Aortic smooth muscle cell (primary cell): ENCODE data around the gene ATP5MK. TPM values are rescaled to one million over a fixed set of nuclear protein-coding genes. Genes with fewer than 3 reads are reported as not detected.

Source experiments
- total RNA-seq: library from RNA; depleted of rRNA; stranded (reverse); fragments of >200 nt; gene quantifications from 2 replicates; pipeline ENCODE4 v1.2.3, GENCODE V29; 2014

ATP5MK gene, protein sequence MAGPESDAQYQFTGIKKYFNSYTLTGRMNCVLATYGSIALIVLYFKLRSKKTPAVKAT
- 149 and 155 TPM in 2 replicates for total RNA-seq

DNA sequence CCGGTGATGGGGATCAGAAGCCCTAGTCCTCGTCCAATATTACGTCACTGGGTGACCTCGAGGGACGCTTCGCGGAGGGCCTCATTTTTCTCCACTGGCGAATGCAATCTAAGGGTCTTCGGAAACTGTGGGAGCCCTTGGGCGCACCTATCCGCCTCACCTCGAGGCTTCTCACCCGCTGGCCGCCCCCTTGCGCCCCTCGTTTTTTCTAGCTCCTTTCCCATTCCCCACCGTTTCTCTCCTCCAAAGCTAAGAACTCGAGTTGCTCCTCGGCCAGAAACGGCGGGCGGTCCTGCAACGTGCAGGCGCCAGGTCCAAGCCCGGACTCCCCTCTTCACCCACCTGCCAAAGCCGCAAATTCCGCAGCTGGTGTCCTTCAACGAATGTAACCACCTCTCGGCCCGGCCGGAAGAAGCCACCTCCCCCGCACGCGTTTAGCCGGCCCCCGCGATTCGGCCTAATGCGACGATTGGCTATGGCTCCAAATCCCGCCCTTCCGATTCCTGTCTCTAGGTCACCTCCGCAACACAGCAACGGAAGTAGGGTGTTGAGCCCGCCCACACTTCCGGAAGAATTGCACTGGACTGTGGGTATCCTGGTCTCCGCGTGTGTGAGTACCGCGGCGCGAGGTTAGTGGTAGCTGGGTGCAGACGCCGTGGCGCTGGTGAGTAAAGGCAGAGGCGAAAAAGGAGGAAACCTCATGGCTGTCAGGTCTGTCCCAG lies at the start of gene ATP5MK, which contains the start of gene PDCD11:
Gene ATP5MK (minus strand): TSS at position 409 of the 722 bp plus-strand sequence. CDS start 4,018 bp downstream, outside the sequence.
Gene PDCD11 (plus strand): TSS at position 560 of the 722 bp plus-strand sequence. CDS start 1,801 bp downstream, outside the sequence.

DNA sequence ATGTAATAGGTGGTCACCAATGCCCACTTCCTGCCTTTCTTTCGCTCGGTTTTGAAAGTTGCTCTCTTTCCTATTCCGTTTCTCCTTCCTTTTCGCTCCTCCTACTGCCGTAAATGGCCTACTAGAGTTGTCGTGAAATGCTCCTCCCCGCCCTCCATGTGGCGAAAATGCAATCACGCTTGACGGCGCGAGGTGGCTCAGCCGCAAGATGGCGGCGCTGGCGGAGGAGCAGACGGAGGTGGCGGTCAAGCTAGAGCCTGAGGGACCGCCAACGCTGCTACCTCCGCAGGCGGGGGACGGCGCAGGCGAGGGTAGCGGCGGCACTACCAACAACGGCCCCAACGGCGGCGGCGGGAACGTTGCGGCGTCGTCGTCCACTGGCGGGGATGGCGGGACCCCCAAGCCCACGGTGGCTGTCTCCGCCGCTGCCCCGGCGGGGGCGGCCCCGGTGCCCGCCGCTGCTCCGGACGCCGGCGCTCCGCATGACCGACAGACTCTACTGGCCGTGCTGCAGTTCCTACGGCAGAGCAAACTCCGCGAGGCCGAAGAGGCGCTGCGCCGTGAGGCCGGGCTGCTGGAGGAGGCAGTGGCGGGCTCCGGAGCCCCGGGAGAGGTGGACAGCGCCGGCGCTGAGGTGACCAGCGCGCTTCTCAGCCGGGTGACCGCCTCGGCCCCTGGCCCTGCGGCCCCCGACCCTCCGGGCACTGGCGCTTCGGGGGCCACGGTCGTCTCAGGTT lies 28.3 kb downstream of the ATP5MK start, which contains the start of gene TAF5:
Gene TAF5 (plus strand): TSS at position 195 of the 737 bp plus-strand sequence. CDS start 14 bp downstream, at position 209.

DNA sequence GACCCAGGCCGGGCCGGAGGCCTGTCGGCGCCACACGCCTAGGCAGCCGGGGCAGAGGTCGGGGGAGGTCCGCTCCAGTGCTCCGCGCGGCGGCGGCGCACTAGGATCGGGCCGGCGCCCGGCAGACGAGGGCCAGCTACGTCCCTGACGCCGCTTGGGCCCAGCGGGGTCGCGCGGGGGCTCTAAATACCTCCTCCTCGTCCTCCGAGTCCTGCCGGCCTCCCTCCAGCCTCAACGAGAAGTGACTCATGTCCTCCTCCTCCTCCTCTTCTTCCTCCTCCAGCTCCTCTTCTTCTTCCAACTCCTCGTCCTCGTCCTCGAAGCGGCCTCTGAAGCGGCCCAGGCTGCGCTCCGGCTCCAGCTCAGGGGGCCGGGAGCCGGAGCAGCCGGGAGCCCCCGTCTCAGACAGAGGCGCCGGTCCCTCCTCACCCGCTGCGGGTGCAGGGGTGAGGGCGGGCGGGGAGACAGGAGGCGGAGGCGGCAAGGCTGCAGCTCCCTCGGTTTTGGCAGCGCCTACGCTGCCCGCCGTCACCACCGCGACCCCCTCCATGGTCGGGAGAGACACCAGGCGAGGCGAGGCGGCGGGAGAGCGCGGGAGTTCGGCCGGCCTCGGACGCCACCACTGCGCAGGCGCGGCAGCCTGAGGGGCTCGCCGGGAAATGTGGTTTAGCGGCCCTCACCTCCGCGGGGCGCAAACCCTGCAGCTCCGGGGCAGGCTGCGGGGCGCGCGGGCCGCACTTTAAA lies 45.6 kb downstream of the ATP5MK start, which contains the start of gene PCGF6:
Gene PCGF6 (minus strand): TSS at position 624 of the 744 bp plus-strand sequence. CDS start 74 bp downstream, at position 550.

Other genes with a start within 250 kb of the ATP5MK start
- gene NT5C2, start 203.2 kb downstream of the ATP5MK start, total RNA-seq = 82.0 and 103 TPM in 2 replicates
- 0.12 TPM in 1 of 2 replicates, not detected in the other for gene RPEL1, start 150.6 kb downstream of the ATP5MK start, total RNA-seq
- 0.26 and 0.44 TPM in 2 replicates for gene INA, start 119.3 kb downstream of the ATP5MK start, total RNA-seq
- gene PCGF6, start 45.3 kb downstream of the ATP5MK start, total RNA-seq = 10.9 and 13.1 TPM in 2 replicates
- gene TAF5, start 28.5 kb downstream of the ATP5MK start, total RNA-seq = 2.3 and 2.6 TPM in 2 replicates
- 23.6 and 31.7 TPM in 2 replicates for gene PDCD11, start 151 bp upstream of the ATP5MK start, total RNA-seq
- gene CALHM2, start 55.9 kb upstream of the ATP5MK start, total RNA-seq = 30.1 and 38.6 TPM in 2 replicates
- gene CALHM1, start 62.4 kb upstream of the ATP5MK start, total RNA-seq = not detected in 2 replicates
- not detected in 2 replicates for gene CALHM3, start 82.8 kb upstream of the ATP5MK start, total RNA-seq
- gene NEURL1, start 97.2 kb upstream of the ATP5MK start, total RNA-seq = under 0.01 TPM in 2 replicates